GM12878 (cell line): ENCODE measurements around the gene DCAF6.

Experiments
- EZH2 ChIP-seq: IDR thresholded peaks from 2 replicates; pipeline ENCODE4 v1.6.1; 2012; ENCODE audit warnings: low read depth, mild to moderate bottlenecking, control low read depth, inconsistent platforms, low read length, borderline replicate concordance; ENCODE audit not compliant: control insufficient read depth
- MXI1 ChIP-seq: fragments of 150-350 bp; IDR thresholded peaks from 2 replicates; pipeline ENCODE4 v1.6.1; 2011; ENCODE audit warnings: low read depth, mild to moderate bottlenecking, inconsistent platforms, low read length, improper control_type of control experiment
- POLR2A ChIP-seq: IDR thresholded peaks from 2 replicates; pipeline ENCODE4 v1.6.1; 2011; ENCODE audit warnings: low read depth, mild to moderate bottlenecking, low read length
- SUZ12 ChIP-seq: fragments of 200-600 bp; sonication (generic); IDR thresholded peaks from one replicate; pipeline ENCODE4 v1.6.1; 2018; ENCODE audit warnings: antibody characterized with exemption, mild to moderate bottlenecking; ENCODE audit not compliant: unreplicated experiment
- TAF1 ChIP-seq: IDR thresholded peaks from 2 replicates; pipeline ENCODE4 v1.6.1; 2011; ENCODE audit warnings: mild to moderate bottlenecking, low read depth, low read length, borderline replicate concordance
- YY1 ChIP-seq: IDR thresholded peaks from 2 replicates; pipeline ENCODE4 v1.6.1; 2011; ENCODE audit warnings: low read depth, mild to moderate bottlenecking, low read length
- ZNF207 ChIP-seq: fragments of 450-650 bp; IDR thresholded peaks from 2 replicates; pipeline ENCODE4 v1.6.1; 2014; ENCODE audit warnings: antibody characterized with exemption, mild to moderate bottlenecking, borderline replicate concordance
- TF ChIP-seq, protein P1 (sequence below): IDR thresholded peaks from 2 replicates; pipeline ENCODE4 v1.6.1; 2011; ENCODE audit warnings: low read depth, low read length, improper control_type of control experiment, borderline replicate concordance
- TF ChIP-seq, protein P2 (sequence below), 3 experiments: IDR thresholded peaks in 2 of 3; conservative IDR thresholded peaks in 1 of 3; 2 replicates each; pipeline ENCODE4 v1.5.1; 2011; ENCODE audit warnings: low read depth in 3 of 3, low read length in 3 of 3, mild to moderate bottlenecking in 3 of 3, control low read depth in 2 of 3, moderate library complexity in 2 of 3, inconsistent platforms in 1 of 3, mixed read lengths in 1 of 3; ENCODE audit not compliant: control insufficient read depth in 2 of 3, insufficient read depth in 1 of 3; ENCODE audit errors: extremely low read depth in 1 of 3

DNA sequence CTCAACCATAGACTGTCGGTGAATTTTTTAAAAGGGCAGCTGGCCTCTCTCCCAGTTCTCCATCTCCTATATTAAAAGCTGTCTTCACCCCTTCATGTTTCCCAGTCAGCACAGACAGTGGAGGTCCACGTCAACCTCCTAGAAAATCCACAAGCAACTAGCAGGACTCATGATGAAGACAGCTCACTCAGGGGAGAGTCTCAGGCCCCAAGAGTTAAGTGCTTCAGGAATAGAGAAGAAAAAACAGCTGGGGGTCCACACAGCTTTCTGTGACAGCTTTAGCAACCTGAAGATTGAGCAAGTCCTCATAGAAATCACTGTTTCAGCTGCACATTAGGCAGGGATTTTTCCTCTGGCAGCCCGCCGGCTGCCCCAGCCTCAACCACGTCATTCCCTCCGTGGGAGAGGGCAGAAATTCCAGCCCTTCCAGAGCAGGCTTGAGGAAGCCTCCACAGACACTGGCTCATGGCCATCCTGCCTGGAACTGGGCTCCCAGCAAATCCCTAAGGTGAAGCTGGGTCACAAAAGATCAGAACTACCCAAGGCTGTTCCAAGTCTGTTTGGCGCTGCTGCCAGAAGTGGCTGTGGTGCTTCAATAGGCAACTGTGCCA lies 185.0 kb downstream of the DCAF6 start:
- TF ChIP-seq, protein P1, sequence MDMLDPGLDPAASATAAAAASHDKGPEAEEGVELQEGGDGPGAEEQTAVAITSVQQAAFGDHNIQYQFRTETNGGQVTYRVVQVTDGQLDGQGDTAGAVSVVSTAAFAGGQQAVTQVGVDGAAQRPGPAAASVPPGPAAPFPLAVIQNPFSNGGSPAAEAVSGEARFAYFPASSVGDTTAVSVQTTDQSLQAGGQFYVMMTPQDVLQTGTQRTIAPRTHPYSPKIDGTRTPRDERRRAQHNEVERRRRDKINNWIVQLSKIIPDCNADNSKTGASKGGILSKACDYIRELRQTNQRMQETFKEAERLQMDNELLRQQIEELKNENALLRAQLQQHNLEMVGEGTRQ: no peak
- TF ChIP-seq EZH2: no peak
- TF ChIP-seq YY1: no peak
- no peak for TF ChIP-seq POLR2A
- no peak for TF ChIP-seq SUZ12
- TF ChIP-seq, protein P2, sequence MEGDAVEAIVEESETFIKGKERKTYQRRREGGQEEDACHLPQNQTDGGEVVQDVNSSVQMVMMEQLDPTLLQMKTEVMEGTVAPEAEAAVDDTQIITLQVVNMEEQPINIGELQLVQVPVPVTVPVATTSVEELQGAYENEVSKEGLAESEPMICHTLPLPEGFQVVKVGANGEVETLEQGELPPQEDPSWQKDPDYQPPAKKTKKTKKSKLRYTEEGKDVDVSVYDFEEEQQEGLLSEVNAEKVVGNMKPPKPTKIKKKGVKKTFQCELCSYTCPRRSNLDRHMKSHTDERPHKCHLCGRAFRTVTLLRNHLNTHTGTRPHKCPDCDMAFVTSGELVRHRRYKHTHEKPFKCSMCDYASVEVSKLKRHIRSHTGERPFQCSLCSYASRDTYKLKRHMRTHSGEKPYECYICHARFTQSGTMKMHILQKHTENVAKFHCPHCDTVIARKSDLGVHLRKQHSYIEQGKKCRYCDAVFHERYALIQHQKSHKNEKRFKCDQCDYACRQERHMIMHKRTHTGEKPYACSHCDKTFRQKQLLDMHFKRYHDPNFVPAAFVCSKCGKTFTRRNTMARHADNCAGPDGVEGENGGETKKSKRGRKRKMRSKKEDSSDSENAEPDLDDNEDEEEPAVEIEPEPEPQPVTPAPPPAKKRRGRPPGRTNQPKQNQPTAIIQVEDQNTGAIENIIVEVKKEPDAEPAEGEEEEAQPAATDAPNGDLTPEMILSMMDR (IDR thresholded peaks at IDR 0.05 in 2 of 3, conservative IDR thresholded peaks at IDR 0.05 in 1 of 3; ENCODE audit: control insufficient read depth in 2 of 3, extremely low read depth in 1 of 3, insufficient read depth in 1 of 3, low read depth in 3 of 3, low read length in 3 of 3): no peak
- TF ChIP-seq MXI1: no peak
- TF ChIP-seq TAF1: no peak
- TF ChIP-seq ZNF207: no peak
